ENCODE data around the gene AQP1. TPM values are rescaled to one million over a fixed set of nuclear protein-coding genes. Genes with fewer than 3 reads are reported as not detected.

Gene AQP1
- total RNA-seq, 1 experiment from 2014 or later = not detected

DNA sequence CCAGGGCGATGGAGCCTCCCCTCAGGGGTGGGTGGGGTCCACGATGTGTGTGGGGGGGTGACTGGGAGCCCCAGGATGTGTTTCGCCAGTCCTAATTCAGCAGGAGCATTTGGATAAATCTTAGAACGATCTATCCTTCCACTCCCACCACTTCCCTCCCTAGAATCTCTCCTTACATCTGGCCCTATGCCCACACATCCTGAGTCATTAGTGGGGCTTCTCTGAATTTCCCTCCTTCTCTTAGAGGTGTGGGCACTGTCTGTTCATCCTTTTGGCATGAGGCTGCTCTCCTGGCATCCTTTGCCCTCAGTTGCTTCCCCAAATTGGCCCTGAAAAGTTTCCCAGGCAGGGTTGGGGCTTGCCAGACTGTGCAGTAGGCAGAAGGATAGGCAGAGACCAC is 53.7 kb downstream of the AQP1 start:
- in situ Hi-C loops (cut with HindIII; ENCODE audit: low sequenced_read_pairs) = no loop called here
- no peak for DNase-seq (ENCODE audit: low spot score)

DNA sequence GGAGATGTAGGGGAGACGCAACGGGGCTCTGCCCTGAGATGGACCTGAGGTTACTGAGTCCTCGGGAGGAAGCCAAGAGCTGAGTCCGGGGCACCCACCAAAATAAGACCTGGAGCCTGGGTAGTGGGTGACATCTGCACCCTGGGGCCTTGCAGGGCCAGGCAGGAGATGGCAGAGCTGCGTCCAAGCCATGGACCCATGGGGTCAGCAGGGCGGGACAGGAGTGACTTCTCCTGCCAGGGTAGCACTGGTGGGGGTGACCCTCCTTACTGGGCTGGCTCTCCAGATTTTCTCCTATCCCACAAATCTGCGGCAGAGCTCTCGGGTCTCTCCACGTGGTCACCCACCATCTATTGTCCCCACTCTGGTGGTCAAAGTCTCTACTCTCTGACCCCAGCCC is 54.2 kb downstream of the AQP1 start:
- no peak for DNase-seq (ENCODE audit: low spot score)
- in situ Hi-C loops (cut with HindIII; ENCODE audit: low sequenced_read_pairs) = no loop called here

DNA sequence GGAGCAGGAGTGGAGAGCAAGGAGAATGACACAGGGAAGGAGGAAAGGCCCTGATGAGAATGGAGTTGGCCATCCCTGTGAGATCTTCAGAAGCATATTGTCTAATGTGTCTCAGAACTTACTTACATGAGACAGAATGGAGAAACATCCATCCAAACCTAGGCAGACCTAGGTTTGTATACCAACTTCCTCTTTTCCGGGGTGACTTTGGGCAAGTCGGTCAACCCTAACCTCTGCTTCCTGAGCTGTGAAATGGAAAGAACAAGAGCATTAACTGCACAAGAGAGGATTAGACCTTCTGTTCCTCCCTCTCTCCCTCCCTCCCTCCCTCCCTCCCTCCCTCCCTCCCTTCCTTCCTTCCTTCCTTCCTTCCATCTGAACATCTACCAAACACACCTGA is 56.6 kb downstream of the AQP1 start:
- in situ Hi-C loops (cut with HindIII; ENCODE audit: low sequenced_read_pairs) = no loop called here
- no peak for DNase-seq (ENCODE audit: low spot score)

DNA sequence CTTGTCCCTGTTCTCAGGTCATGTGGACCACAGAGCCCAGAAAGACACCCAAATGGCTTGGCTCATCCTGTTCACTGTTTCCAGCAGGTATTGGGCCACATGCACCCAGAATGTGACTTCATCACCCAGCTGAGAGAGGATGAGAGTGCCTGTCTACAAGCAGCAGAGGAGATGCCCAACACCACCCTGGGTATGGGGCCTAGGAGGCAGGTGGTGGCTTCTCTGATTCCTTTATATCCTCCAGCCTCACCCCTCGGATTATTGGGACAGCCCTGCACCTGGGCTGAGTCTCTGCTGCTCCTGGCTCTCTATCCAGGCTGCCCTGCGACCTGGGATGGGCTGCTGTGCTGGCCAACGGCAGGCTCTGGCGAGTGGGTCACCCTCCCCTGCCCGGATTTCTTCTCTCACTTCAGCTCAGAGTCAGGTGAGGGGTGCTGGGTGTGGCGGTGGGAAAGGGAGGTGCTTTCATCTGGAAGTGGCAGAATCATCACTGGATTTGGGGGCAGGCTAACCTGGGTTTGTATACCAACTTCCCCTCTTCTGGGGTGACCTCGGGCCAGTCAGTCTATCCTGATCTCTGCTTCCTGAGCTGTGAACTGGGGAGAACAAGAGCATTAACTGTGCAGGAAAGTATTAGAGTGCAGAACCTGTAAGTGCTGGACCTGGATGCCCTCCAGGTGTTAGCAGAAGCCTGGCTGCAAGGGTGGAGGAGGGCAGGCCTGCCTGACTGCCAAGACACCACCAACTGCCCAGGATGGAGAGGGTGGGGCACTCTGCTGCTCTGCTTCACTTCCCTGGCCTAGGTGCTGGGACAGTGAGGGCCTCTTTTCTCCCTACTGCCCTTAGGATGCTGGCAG is 57.3 kb downstream of the AQP1 start:
- in situ Hi-C loops (cut with HindIII; ENCODE audit: low sequenced_read_pairs) = no loop called here
- DNase-seq (ENCODE audit: low spot score) = no peak

DNA sequence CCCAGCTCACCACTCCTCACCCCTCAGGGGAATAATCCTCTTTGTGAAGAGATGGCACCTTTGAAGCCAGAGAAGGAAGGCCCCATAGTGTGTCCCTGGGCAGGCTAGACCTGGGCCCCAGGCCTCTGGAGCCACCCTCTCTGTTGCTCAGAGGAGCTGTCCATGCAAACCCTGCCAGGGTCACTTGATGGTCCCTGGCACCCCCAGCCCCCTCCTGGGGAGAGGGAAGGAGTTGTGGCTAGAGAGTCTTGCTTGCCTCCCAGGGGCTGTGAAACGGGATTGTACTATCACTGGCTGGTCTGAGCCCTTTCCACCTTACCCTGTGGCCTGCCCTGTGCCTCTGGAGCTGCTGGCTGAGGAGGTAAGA is 57.9 kb downstream of the AQP1 start:
- in situ Hi-C loops (cut with HindIII; ENCODE audit: low sequenced_read_pairs) = no loop called here
- no peak for DNase-seq (ENCODE audit: low spot score)

DNA sequence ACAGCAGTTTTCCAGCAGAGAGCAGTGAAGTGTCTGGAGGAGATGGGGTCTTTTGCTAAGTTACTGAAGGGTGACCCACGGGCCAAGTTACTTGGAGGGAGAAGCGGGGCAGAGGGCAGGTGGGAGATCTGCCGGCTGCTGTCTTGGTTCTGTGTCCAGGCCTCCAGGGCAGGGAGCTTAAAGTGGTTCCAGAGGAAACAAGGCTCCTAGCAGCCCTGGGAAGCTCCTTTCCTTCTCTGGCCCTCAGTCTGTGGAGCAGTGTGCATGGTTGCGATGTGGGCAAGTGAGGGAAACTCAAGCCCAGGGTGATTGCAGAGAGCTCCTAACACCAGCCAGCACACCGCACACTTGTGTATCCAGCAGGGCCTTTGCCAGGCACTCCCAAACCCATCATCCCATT is 58.4 kb downstream of the AQP1 start:
- no peak for DNase-seq (ENCODE audit: low spot score)
- in situ Hi-C loops (cut with HindIII; ENCODE audit: low sequenced_read_pairs) = no loop called here

- no peak for DNase-seq (ENCODE audit: low spot score)
- in situ Hi-C loops (cut with HindIII; ENCODE audit: low sequenced_read_pairs) = no loop called here
These were observed 59.0 kb downstream of the AQP1 start for GRCh38 chr7:30970594-30971094.

- in situ Hi-C loops (cut with HindIII; ENCODE audit: low sequenced_read_pairs) = no loop called here
- DNase-seq (ENCODE audit: low spot score) = no peak
These were observed 59.8 kb downstream of the AQP1 start for GRCh38 chr7:30971440-30971839.

DNA sequence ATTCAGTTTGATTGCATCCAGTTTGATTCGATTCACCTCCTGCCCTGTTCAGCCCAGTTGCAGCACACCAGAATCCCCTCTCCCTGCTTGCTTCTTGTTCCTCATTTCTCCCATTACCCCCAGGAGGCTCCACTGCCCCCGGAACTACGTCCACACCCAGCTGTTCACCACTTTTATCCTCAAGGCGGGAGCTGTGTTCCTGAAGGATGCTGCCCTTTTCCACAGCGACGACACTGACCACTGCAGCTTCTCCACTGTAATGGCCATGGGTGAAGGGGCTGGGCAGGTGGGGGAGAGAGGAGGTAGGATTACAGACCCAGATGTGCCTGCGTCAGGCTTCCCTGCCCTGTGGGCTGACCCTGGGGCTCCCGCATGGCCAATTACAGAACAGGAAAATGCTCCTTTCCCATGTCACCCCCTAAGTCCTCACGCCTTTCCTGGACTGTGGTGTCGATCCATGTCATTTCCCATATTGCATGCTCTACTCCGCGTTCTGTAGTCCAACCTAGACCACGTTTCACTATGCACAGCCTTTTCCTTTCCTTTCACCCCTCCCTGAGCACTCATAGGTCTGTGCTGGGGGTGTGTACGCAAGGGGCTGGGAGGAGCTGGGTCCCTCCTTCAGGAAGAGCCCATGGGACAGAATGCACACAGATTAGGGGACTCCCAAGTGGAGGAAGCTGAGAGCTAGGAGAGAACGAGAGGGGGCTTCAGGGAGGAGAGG is 60.3 kb downstream of the AQP1 start:
- no peak for DNase-seq (ENCODE audit: low spot score)
- in situ Hi-C loops (cut with HindIII; ENCODE audit: low sequenced_read_pairs) = no loop called here

DNA sequence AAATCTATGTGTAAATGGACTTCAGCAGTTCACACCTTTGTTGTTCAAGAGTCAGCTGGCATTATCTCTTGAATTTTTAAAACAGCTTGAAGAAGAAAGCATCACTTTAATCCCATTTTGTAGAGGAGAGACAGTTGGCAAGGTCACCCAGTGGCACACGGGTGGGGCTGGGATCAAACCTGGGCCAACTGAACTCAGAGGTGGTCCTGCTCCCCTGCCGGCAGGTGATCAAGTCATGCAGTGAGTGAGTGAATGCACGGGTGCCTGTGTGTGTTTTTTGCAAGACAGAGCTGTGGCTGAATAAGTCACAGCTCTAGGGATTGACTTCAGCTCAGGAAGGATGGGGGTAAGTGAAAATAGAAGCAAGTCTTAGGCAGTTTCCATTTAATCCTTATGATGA is 61.6 kb downstream of the AQP1 start:
- in situ Hi-C loops (cut with HindIII; ENCODE audit: low sequenced_read_pairs) = no loop called here
- no peak for DNase-seq (ENCODE audit: low spot score)

- DNase-seq (ENCODE audit: low spot score) = no peak
- in situ Hi-C loops (cut with HindIII; ENCODE audit: low sequenced_read_pairs) = no loop called here
These were observed 62.3 kb downstream of the AQP1 start for GRCh38 chr7:30973791-30974604.

GRCh38 chr7:30974605-30975255 is 63.1 kb downstream of the AQP1 start:
- DNase-seq (ENCODE audit: low spot score) = no peak
- in situ Hi-C loops (cut with HindIII; ENCODE audit: low sequenced_read_pairs) = no loop called here

Other genes starting within 250 kb of the AQP1 start
- not detected in 2 replicates for gene CRHR2, start 229.4 kb upstream of the AQP1 start, total RNA-seq (2014; rRNA removed; shearing (Covaris generic))
- 0.17 TPM in 1 of 2 replicates, not detected in the other for gene INMT, start 159.7 kb upstream of the AQP1 start, total RNA-seq (2014; rRNA removed; shearing (Covaris generic))
- gene MINDY4, start 140.4 kb upstream of the AQP1 start, total RNA-seq (2014; rRNA removed; shearing (Covaris generic)) = 6.8 and 7.5 TPM in 2 replicates
- gene GHRHR, start 52.1 kb downstream of the AQP1 start, total RNA-seq (2014; rRNA removed; shearing (Covaris generic)) = not detected in 2 replicates
- not detected in 2 replicates for gene ADCYAP1R1, start 140.5 kb downstream of the AQP1 start, total RNA-seq (2014; rRNA removed; shearing (Covaris generic))